ENCODE measurements around the gene RNF212B.

DNA sequence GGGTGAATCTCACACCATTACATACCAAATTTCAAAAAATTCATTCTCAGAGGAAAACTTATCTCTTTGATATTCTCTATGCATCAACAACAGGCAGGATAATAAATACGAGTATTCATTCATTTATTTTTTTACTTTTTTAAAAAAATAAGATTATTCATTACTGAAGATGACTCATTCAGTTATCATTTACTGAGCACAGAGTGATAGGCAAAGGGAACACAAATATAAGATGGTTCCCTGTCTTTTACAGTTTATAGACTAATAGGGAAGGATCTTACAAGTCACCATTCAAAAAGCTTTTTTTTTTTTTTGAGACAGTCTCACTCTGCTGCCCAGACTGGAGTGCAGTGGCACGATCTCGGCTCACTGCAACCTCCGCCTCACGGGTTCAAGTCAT, 78.6 kb downstream of the RNF212B start:
- TF ChIP-seq, protein P1, sequence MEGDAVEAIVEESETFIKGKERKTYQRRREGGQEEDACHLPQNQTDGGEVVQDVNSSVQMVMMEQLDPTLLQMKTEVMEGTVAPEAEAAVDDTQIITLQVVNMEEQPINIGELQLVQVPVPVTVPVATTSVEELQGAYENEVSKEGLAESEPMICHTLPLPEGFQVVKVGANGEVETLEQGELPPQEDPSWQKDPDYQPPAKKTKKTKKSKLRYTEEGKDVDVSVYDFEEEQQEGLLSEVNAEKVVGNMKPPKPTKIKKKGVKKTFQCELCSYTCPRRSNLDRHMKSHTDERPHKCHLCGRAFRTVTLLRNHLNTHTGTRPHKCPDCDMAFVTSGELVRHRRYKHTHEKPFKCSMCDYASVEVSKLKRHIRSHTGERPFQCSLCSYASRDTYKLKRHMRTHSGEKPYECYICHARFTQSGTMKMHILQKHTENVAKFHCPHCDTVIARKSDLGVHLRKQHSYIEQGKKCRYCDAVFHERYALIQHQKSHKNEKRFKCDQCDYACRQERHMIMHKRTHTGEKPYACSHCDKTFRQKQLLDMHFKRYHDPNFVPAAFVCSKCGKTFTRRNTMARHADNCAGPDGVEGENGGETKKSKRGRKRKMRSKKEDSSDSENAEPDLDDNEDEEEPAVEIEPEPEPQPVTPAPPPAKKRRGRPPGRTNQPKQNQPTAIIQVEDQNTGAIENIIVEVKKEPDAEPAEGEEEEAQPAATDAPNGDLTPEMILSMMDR (conservative IDR thresholded peaks at IDR 0.05): no peak
- no peak for TF ChIP-seq EZH2 (IDR thresholded peaks at IDR 0.05; ENCODE audit: low read depth)

Data from PC-9 (cell line).